DOHH2 (cell line): ENCODE data around the gene SLC24A5.

Experiments used
- CTCF ChIP-seq: fragments of 200-600 bp; sonication (generic); IDR thresholded peaks from one replicate; pipeline ENCODE4 v1.5.1; 2014; ENCODE audit warnings: antibody characterized with exemption, mild to moderate bottlenecking, low read depth, low read length; ENCODE audit not compliant: poor library complexity, severe bottlenecking
- EZH2phosphoT487 ChIP-seq: fragments of 200-600 bp; sonication (generic); IDR thresholded peaks from 2 replicates; pipeline ENCODE4 v1.6.1; 2017; ENCODE audit warnings: borderline replicate concordance, mild to moderate bottlenecking, antibody characterized with exemption, low read length, moderate library complexity, mixed read lengths

GRCh38 chr15:48112242-48112641 is 8.5 kb upstream of the SLC24A5 start:
- TF ChIP-seq CTCF (peak; percentile 31), EZH2phosphoT487 (no peak)
